Measurements from ENCODE around the gene FNDC4. TPM values are rescaled to one million over a fixed set of nuclear protein-coding genes. Genes with fewer than 3 reads are reported as not detected.
A peak's percentile ranks its signal among the peaks of the same experiment; 100 is the strongest.

FNDC4 gene
- total RNA-seq, 1 donor from 2014 or later, result 2.9 TPM

DNA sequence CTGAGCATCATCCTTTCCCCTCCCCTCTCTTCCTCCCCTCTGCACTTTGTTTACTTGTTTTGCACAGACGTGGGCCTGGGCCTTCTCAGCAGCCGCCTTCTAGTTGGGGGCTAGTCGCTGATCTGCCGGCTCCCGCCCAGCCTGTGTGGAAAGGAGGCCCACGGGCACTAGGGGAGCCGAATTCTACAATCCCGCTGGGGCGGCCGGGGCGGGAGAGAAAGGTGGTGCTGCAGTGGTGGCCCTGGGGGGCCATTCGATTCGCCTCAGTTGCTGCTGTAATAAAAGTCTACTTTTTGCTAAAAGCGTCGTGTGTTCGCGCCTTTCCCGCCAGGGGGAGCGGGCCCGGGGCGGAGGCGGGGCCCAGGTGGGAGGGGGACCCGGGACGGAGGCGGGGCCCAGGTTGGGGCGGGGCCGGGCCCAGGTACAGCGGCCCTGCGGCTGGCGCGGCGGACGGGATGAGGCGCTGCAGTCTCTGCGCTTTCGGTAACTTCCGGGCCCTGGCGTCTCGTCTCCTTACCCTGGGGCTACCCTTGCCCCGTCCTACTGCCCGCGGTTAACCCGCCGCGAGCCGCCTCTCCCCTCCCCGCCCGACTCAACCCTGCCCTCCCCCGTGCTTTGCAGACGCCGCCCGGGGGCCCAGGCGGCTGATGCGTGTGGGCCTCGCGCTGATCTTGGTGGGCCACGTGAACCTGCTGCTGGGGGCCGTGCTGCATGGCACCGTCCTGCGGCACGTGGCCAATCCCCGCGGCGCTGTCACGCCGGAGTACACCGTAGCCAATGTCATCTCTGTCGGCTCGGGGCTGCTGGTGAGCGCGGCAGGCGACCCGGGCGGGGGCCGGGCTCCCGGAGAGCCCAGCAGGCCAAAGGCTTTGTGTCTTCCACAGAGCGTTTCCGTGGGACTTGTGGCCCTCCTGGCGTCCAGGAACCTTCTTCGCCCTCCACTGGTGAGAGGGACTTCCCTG is 52.8 kb downstream of the FNDC4 start, which contains the start of gene KRTCAP3:
Gene KRTCAP3, plus strand, starts transcription at position 424 of the 962 bp plus-strand sequence. Its CDS starts 32 bp downstream, at position 456.
- peak; percentile 53 for ATAC-seq
- no peak for DNase-seq (ENCODE audit: missing footprints)
- intact Hi-C loops (cut with DNase I), result no loop called here

Other genes starting within 250 kb of the FNDC4 start
- 10.1 TPM for gene SLC30A3, start 232.2 kb downstream of the FNDC4 start, total RNA-seq
- 1.9 TPM for gene DNAJC5G, start 219.8 kb downstream of the FNDC4 start, total RNA-seq
- 282 TPM for gene TRIM54, start 212.8 kb downstream of the FNDC4 start, total RNA-seq
- 0.84 TPM for gene UCN, start 186.8 kb downstream of the FNDC4 start, total RNA-seq
- 48.0 TPM for gene MPV17, start 172.1 kb downstream of the FNDC4 start, total RNA-seq
- gene GTF3C2, start 138.4 kb downstream of the FNDC4 start, total RNA-seq, result 17.3 TPM
- 40.3 TPM for gene EIF2B4, start 124.9 kb downstream of the FNDC4 start, total RNA-seq
- 57.6 TPM for gene SNX17, start 124.6 kb downstream of the FNDC4 start, total RNA-seq
- 6.8 TPM for gene ZNF513, start 114.5 kb downstream of the FNDC4 start, total RNA-seq
- gene PPM1G, start 85.6 kb downstream of the FNDC4 start, total RNA-seq, result 35.6 TPM
- gene NRBP1, start 66.6 kb downstream of the FNDC4 start, total RNA-seq, result 58.4 TPM
- 0.60 TPM for gene KRTCAP3, start 52.8 kb downstream of the FNDC4 start, total RNA-seq
- 19.3 TPM for gene IFT172, start 5.5 kb downstream of the FNDC4 start, total RNA-seq
- not detected for gene GCKR, start 1.6 kb upstream of the FNDC4 start, total RNA-seq
- 18.3 TPM for gene ZNF512, start 87.8 kb upstream of the FNDC4 start, total RNA-seq
- gene CCDC121, start 133.8 kb upstream of the FNDC4 start, total RNA-seq, result 6.2 TPM
- gene GPN1, start 133.8 kb upstream of the FNDC4 start, total RNA-seq, result 18.9 TPM
- 26.3 TPM for gene SUPT7L, start 168.4 kb upstream of the FNDC4 start, total RNA-seq
- 20.6 TPM for gene SLC4A1AP, start 168.7 kb upstream of the FNDC4 start, total RNA-seq

Measured in Right ventricle myocardium inferior (tissue), 1 donor.